Astrocyte of the spinal cord (primary cell): ENCODE results near the gene PMP22.
A peak's percentile ranks its signal among the peaks of the same experiment; 100 is the strongest.

Experiments
- DNase-seq: peaks from one replicate; pipeline ENCODE4 v3.0.0; 2011; ENCODE audit warnings: low read depth, low spot score
- H3K4me3 ChIP-seq: 2 replicates; pipeline ENCODE4 v1.5.1; 2011; ENCODE audit warnings: low read depth, mild to moderate bottlenecking, low read length, moderate library complexity
- in situ Hi-C: cut with HindIII; loops from 2 replicates; pipeline ENCODE4 v1.10.0; 2017; ENCODE audit warnings: low sequenced_read_pairs
- TF ChIP-seq, protein P1 (sequence below): IDR thresholded peaks from 2 replicates; pipeline ENCODE4 v1.5.1; 2012; ENCODE audit warnings: low read depth, mild to moderate bottlenecking, low read length, inconsistent platforms

The PMP22 gene

DNA sequence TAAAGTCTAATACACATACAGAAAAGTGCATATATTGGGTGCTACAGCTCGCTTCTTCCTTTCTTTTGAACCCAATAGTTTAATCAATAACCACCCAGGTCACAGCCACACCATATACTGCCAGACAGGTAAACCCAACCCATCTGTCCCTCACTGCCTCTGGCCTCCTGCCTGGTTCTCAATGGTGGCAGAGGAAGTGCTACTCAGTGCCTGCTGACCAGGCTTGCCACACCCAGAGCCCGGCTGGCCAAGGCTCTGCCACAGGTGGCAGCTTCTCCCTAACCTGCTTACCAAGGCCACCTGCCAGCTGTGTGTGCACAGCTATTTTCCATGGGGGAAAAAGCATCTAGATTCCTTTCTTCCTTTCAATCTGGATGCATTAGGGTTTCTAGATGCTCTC, 584 bp downstream of the PMP22 start:
- H3K4me3 ChIP-seq, result no peak overlapping the region
- in situ Hi-C loops, result no loop called here
- TF ChIP-seq, protein P1, sequence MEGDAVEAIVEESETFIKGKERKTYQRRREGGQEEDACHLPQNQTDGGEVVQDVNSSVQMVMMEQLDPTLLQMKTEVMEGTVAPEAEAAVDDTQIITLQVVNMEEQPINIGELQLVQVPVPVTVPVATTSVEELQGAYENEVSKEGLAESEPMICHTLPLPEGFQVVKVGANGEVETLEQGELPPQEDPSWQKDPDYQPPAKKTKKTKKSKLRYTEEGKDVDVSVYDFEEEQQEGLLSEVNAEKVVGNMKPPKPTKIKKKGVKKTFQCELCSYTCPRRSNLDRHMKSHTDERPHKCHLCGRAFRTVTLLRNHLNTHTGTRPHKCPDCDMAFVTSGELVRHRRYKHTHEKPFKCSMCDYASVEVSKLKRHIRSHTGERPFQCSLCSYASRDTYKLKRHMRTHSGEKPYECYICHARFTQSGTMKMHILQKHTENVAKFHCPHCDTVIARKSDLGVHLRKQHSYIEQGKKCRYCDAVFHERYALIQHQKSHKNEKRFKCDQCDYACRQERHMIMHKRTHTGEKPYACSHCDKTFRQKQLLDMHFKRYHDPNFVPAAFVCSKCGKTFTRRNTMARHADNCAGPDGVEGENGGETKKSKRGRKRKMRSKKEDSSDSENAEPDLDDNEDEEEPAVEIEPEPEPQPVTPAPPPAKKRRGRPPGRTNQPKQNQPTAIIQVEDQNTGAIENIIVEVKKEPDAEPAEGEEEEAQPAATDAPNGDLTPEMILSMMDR, result no peak
- DNase-seq, result no peak

DNA sequence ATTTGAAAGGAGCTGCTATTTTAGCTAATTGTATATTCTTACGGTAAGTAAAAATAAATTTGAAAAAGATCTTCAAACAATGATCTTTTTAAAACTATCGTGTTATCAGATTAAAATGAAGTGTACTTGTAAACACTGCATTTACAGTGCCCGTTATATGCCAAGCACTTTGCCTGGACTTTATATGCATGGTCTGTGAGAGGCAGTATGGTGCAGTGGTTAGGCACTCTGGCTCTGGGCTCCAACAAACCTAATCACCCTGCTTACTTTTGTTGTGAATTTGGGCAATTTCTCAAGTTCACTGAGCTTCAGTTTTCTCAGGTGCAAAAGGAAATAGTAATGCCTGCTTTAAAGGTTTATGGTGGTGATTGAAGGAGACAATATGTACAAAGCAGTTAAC, 1.4 kb downstream of the PMP22 start:
- H3K4me3 ChIP-seq, result no peak overlapping the region
- no peak for DNase-seq
- in situ Hi-C loops, result no loop called here
- TF ChIP-seq, protein P1, result no peak

DNA sequence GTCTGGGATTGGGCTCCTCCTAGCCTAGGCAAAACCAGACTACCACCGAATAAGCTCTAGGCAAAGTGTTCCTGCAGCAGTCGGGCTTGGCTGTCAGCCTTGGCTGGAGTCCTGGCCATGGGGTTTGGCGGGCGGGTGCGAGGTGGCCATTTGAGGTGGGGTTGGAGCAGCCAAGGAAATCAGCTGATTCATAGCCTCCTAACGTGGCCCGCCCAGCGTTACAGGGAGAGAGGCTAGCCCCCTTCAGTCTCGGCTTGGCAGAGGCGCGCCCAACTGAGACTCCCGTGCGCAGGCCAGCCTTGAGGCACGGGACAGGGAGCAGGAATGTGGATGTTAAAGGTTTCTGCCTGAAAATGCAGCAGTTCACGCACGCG, 1.9 kb downstream of the PMP22 start:
- TF ChIP-seq, protein P1, result no peak
- in situ Hi-C loops, result no loop called here
- H3K4me3 ChIP-seq, result peak overlapping the region; percentile 80
- peak; percentile 90 for DNase-seq

DNA sequence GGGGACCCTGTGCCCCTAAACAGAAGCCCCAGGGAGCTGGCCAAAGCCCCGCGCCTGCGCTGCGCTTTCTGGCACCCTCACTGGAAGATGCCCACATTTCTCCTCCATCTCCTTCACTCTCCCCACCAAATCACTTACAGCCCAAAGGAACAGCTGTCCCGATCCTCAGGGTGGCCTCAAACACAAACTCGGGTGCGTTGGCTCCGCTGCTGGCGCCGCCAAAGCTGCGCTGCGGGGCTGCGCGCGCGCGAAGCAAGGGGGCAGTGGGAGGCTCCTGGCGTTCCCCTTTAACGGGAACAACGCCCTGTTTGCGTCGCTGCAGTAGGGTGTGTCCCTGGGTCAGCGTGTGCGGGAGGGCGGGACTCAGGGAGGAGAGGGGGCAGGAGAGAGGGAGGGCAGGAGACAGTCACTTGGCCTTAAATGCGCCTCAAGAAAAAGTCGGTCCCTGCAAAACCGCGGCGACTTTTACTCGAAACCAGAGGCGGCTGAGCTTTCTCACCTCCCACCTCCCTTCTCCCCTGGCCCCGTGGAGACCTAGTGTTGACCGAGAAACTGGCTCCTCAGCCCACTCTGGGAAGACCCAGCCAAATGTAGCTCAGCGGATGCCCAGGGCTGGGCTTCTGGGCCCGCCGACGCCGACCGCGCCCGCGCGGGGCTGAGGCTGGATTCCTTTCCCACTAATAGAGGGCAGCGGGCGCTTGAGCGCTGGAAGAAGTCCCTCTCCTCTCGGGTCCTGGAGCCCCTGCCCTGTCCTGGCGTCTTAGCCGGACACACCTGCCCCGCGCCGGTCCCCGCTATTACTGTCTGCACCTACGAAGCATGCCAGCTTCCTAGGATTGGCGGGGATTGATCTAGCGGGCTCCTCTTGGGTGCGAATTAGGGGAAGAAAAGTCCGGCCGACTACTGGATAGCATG, 2.6 kb downstream of the PMP22 start:
- TF ChIP-seq, protein P1, result peak; percentile 30
- peak; percentile 87 for DNase-seq
- H3K4me3 ChIP-seq, result peak overlapping the region; percentile 80
- in situ Hi-C loops, result no loop called here

DNA sequence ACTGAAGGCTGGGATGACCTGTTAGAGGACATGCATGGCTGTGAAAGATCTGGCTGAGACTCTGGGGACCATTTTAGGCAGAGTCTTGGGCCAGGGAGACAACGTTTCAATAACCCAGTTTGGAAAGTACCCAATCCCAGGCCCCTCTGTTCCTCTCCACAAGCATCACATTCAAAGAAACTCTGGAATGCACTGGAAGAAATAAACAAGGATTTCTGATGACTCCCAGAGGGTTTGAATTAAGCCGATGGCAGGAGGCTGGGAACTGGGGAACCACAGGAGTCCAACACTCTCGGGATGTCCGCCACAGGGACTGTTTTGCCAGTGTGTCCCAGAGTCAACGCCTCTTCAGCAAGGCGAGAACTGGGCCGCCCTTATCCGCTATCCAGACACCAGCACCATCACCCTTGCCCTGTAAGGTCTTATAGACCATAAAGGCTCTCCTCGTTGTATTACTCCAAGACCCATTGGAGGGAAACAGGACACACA, 3.3 kb downstream of the PMP22 start:
- in situ Hi-C loops, result no loop called here
- peak overlapping the region; percentile 80 for H3K4me3 ChIP-seq
- TF ChIP-seq, protein P1, result no peak
- DNase-seq, result peak; percentile 51

DNA sequence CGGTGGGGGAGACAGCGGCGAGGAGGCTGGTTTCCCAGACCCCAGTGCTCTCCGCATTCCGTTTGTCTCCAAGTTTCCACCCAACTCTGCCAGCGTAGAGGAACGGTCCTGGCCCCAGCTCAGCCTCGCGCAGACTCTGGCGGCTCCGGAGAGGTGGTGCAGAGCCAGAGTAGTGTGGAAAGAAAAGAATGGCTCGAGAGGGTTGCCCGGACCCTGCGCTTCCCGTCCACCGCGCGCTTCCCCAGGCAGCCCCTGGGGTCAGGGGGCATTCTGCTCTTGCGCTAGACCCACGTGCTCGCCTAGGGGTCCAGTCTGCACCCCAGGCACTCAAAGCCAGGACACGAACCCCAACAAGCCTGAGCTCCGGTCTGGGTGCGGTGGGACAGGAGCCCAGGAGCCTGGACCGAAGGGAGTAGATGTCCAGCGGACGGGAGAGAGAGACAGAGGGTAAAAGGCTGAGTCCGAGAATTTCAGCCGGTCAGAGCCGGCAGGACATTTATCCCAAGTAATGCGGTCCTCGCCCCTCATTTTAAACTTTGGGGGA, 3.8 kb downstream of the PMP22 start:
- in situ Hi-C loops, result no loop called here
- TF ChIP-seq, protein P1, result peak; percentile 27
- peak; percentile 61 for DNase-seq
- H3K4me3 ChIP-seq, result peak overlapping the region; percentile 80
